ENCODE measurements around the gene FHIT.

DNA sequence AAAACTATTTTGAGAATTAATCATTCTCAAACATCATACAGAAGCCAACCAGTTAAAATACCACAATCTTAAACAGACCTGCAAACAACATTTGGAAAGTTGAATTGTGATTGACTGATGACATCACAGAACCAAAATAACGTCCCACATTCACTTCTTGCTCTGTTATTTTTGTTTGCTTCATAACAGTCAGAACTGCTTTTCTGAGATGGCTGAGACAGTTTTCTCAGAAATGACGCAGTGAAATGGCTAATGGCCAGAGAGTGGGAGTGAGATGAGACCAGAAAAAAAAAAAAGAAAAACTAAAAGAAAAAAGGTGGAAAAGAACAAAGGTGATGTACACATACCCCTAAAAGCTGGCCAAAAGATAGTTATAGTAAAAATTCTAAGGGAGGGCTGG is 1061.2 kb downstream of the FHIT start:
- TF ChIP-seq CTCF (IDR thresholded peaks at IDR 0.05 in 4 of 5, conservative IDR thresholded peaks at IDR 0.05 in 1 of 5) (no peak), POLR2A (IDR thresholded peaks at IDR 0.05) (no peak)
